Breast epithelium (tissue), 3 donors: ENCODE measurements around the gene SMIM10L2A.

Experiments
- CTCF ChIP-seq, 3 donors: fragments of 450-650 bp; IDR thresholded peaks; one replicate each; pipeline ENCODE4 v1.5.1; 2016 to 2017; ENCODE audit warnings: antibody characterized with exemption in 3 of 3, mild to moderate bottlenecking in 3 of 3, moderate library complexity in 3 of 3
- POLR2A ChIP-seq: fragments of 450-650 bp; IDR thresholded peaks from one replicate; pipeline ENCODE4 v1.6.1; 2016; ENCODE audit warnings: antibody characterized with exemption, mild to moderate bottlenecking, moderate library complexity

DNA sequence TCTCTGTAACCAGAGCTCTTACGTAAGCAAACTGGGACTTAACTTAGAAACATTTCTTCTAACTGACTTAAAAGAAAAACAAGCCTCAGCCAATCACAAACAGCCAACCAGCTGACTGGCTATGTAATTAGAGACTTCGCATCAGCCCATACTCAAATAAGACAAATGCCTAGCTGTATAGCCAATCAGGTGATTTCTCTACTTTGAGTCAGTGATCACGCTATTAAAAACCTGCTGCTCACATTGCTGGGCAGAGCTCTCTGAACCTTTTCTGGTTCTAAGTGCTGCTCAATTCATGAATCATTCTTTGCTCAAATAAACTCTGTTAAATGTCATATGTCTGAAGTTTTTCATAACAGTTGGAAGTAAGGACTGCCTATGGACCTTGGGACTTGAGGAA, 9.9 kb upstream of the SMIM10L2A start:
- TF ChIP-seq CTCF (IDR thresholded peaks at IDR 0.05) = no peak
- no peak for TF ChIP-seq POLR2A
